CD4-positive, alpha-beta T cell (primary cell): Measurements from ENCODE around the gene ZNF132. TPM values are rescaled to one million over a fixed set of nuclear protein-coding genes. Genes with fewer than 3 reads are reported as not detected.
A peak's percentile ranks its signal among the peaks of the same experiment; 100 is the strongest.

Experiments used
- ATAC-seq: fragments of 200-7000 bp; cut with Tn5 transposase; one replicate; pipeline ENCODE4 v1.10.0; 2022; ENCODE audit warnings: mild to moderate bottlenecking; ENCODE audit not compliant: poor library complexity
- CTCF ChIA-PET: fragments of 350-600 bp; sonication (Branson Sonifier 250); formaldehyde crosslinking; loops from one replicate; lab custom pipeline; 2021; ENCODE audit warnings: antibody characterized with exemption, inconsistent platforms; lab: Charles Lee
- POLR2A ChIA-PET: fragments of 350-600 bp; sonication (Branson Sonifier 250); formaldehyde crosslinking; loops from one replicate; lab custom pipeline; 2021; ENCODE audit warnings: antibody characterized with exemption, inconsistent platforms; lab: Charles Lee
- DNase-seq, 14 experiments: peaks; one replicate each; pipeline ENCODE4 v3.0.0-alpha.2; 2013 to 2020; ENCODE audit warnings: mixed read lengths in 2 of 14
- H3K27ac ChIP-seq, 2 donors: one replicate each; pipeline versions ENCODE4 v1.5.1 to v1.7.0; 2013; ENCODE audit warnings: low read length in 2 of 2, low read depth in 1 of 2, mild to moderate bottlenecking in 1 of 2
- H3K27me3 ChIP-seq, 2 experiments: 1 replicate in 1 of 2; 2 replicates in 1 of 2; pipeline versions ENCODE4 v1.6.1 to v1.7.0; 2013; ENCODE audit warnings: low read length in 2 of 2, control low read depth in 1 of 2, mild to moderate bottlenecking in 1 of 2, moderate library complexity in 1 of 2; ENCODE audit not compliant: insufficient read depth in 2 of 2, control insufficient read depth in 1 of 2
- H3K36me3 ChIP-seq: one replicate; pipeline ENCODE4 v1.6.1; 2013; ENCODE audit warnings: low read length, control low read depth; ENCODE audit not compliant: insufficient read depth
- H3K4me1 ChIP-seq: one replicate; pipeline ENCODE4 v1.6.1; 2013; ENCODE audit warnings: low read length, control low read depth; ENCODE audit not compliant: insufficient read depth
- H3K4me3 ChIP-seq: one replicate; pipeline ENCODE4 v1.5.1; 2013; ENCODE audit warnings: mild to moderate bottlenecking, low read length, moderate library complexity
- H3K9me3 ChIP-seq, 2 experiments: 1 replicate in 1 of 2; 2 replicates in 1 of 2; pipeline versions ENCODE4 v1.6.1 to v1.7.0; 2013; ENCODE audit warnings: low read length in 2 of 2, mild to moderate bottlenecking in 2 of 2, control low read depth in 1 of 2, moderate library complexity in 1 of 2; ENCODE audit not compliant: control insufficient read depth in 1 of 2, insufficient read depth in 1 of 2
- H3K27ac Mint-ChIP-seq: one replicate; pipeline ENCODE4 v1.8.0; 2020; ENCODE audit warnings: mixed read lengths
- H3K27me3 Mint-ChIP-seq: one replicate; pipeline ENCODE4 v1.8.0; 2021; ENCODE audit warnings: mixed read lengths
- H3K36me3 Mint-ChIP-seq: one replicate; pipeline ENCODE4 v1.8.0; 2021; ENCODE audit warnings: low read depth, mixed read lengths
- H3K4me1 Mint-ChIP-seq: one replicate; pipeline ENCODE4 v1.8.0; 2021; ENCODE audit warnings: low read depth, mixed read lengths
- H3K4me3 Mint-ChIP-seq: one replicate; pipeline ENCODE4 v1.8.0; 2020; ENCODE audit warnings: mild to moderate bottlenecking, mixed read lengths
- H3K9me3 Mint-ChIP-seq: one replicate; pipeline ENCODE4 v1.8.0; 2020; ENCODE audit warnings: mixed read lengths
- CTCF ChIP-seq: fragments of 200-600 bp; IDR thresholded peaks from one replicate; pipeline ENCODE4 v1.8.0; 2022; ENCODE audit warnings: antibody characterized with exemption, mild to moderate bottlenecking
- intact Hi-C, 2 experiments: fragments of 100-400 bp; cut with DNase I in 1 of 2; cut with micrococcal nuclease in 1 of 2; formaldehyde crosslinking; loops; one replicate each; pipeline versions ENCODE4 v1.15.1 to v1.9.0; 2023 to 2025; cut with DNase I, micrococcal nuclease
- total RNA-seq, 174 experiments: library from RNA in 2 of 174; stranded (reverse) in 2 of 174; gene quantifications; one replicate each; pipeline ENCODE4 v1.2.3 and lab custom pipeline; 2021 to 2026

Gene ZNF132
- total RNA-seq, 2 experiments from 2014 or later: 1.0 to 1.4 TPM

GRCh38 chr19:58386576-58387337, 53.2 kb downstream of the ZNF132 start, which contains the start of gene RPS5:
Gene RPS5 (plus strand): TSS chr19:58387269. CDS start chr19:58388138, 869 bp downstream.
- POLR2A ChIA-PET: interaction anchor here (1.1 to 2.3 kb wide), 5 partner anchors 21 to 203 kb away, joined by 3 to 7 read pairs (median 3); partner anchors contain the start of genes ZNF132, ZNF274, ZNF497 and ZNF584
- no peaks in the 10 kb centered on the region for H3K9me3 Mint-ChIP-seq

GRCh38 chr19:58385891-58386575, 53.9 kb downstream of the ZNF132 start:
- no peak for ATAC-seq
- peak overlapping the region; percentile 99 for H3K4me3 Mint-ChIP-seq
- H3K9me3 Mint-ChIP-seq: no peaks in the 10 kb centered on the region
- TF ChIP-seq CTCF: no peak
- H3K36me3 Mint-ChIP-seq: peaks cover 43% of the 10 kb centered on the region
- H3K27me3 ChIP-seq: no peaks in the 10 kb centered on the region
- H3K27ac ChIP-seq: peak overlapping the region; percentile 93 to 97
- ChIA-PET CTCF (no interaction called here), POLR2A (interaction anchor here (1.4 to 2.3 kb wide), 3 partner anchors 22 to 54 kb away, joined by 3 to 7 read pairs (median 7); partner anchors contain the start of genes ZNF132, ZNF497 and ZNF584)
- H3K4me3 ChIP-seq: peak overlapping the region; percentile 79
- H3K27me3 Mint-ChIP-seq: no peaks in the 10 kb centered on the region
- peaks cover 22% of the 10 kb centered on the region for H3K36me3 ChIP-seq
- peak in 3 of 14 experiments; percentile 15 to 55 (median 46) for DNase-seq
- H3K4me1 Mint-ChIP-seq: peaks cover 52% of the 10 kb centered on the region
- H3K27ac Mint-ChIP-seq: peak overlapping the region; percentile 98
- intact Hi-C loops: loop anchor here (2.0 to 5.0 kb wide), 3 partner anchors 55 to 204 kb away; partner anchors contain the start of genes ZNF132 (in 1 of the 2), ZNF274 (in 1 of the 2) and ZNF324 (in 1 of the 2)
- peaks cover 59% of the 10 kb centered on the region for H3K4me1 ChIP-seq
- H3K9me3 ChIP-seq: no peaks in the 10 kb centered on the region

More at GRCh38 chr19:58386576-58387337, 53.2 kb downstream of the ZNF132 start, which contains the start of gene RPS5:
- Mint-ChIP-seq H3K27me3 (no peaks in the 10 kb centered on the region), H3K4me1 (peaks cover 47% of the 10 kb centered on the region), H3K27ac (peak within 1 kb of the TSS; percentile 98), H3K4me3 (peak within 1 kb of the TSS; percentile 99), H3K36me3 (peaks cover 44% of the 10 kb centered on the region)
- intact Hi-C loops: loop anchor here (1.0 to 5.0 kb wide), 7 partner anchors 15 to 204 kb away; partner anchors contain the start of genes ZNF132 (in 2 of the 2), ERVK3-1 (in 1 of the 2), ZNF274 (in 1 of the 2) and ZNF324 (in 1 of the 2)
- Histone ChIP-seq H3K9me3 (no peaks in the 10 kb centered on the region), H3K36me3 (peaks cover 27% of the 10 kb centered on the region), H3K27ac (peak within 1 kb of the TSS; percentile 93 to 97), H3K27me3 (no peaks in the 10 kb centered on the region), H3K4me3 (peak within 1 kb of the TSS; percentile 79), H3K4me1 (peaks cover 53% of the 10 kb centered on the region)
- DNase-seq (peak; percentile 90 to 100 (median 95)), ATAC-seq (peak; percentile 90)
- no peak for TF ChIP-seq CTCF
- CTCF ChIA-PET: no interaction called here

- intact Hi-C loops: loop anchor here (5.0 kb wide), 2 partner anchors 82 to 203 kb away; partner anchors contain the start of genes ZNF274 (in 1 of the 2) and ZNF324 (in 1 of the 2)
- CTCF ChIA-PET: no interaction called here
- peak in 1 of 14 experiments; percentile 18 for DNase-seq
- H3K27ac Mint-ChIP-seq: peak overlapping the region; percentile 98
- Histone ChIP-seq H3K27ac (peak overlapping the region; percentile 93 to 97), H3K27me3 (no peaks in the 10 kb centered on the region), H3K36me3 (peaks cover 17% of the 10 kb centered on the region), H3K9me3 (no peaks in the 10 kb centered on the region), H3K4me3 (peak overlapping the region; percentile 79), H3K4me1 (peaks cover 58% of the 10 kb centered on the region)
- no peaks in the 10 kb centered on the region for H3K27me3 Mint-ChIP-seq
- H3K4me1 Mint-ChIP-seq: peaks cover 50% of the 10 kb centered on the region
- H3K36me3 Mint-ChIP-seq: peaks cover 39% of the 10 kb centered on the region
- POLR2A ChIA-PET: interaction anchor here (2.3 kb wide), 1 partner anchor 23 kb away, joined by 7 read pairs; the partner anchor contains the start of gene ZNF584
- H3K9me3 Mint-ChIP-seq: no peaks in the 10 kb centered on the region
- TF ChIP-seq CTCF: no peak
- H3K4me3 Mint-ChIP-seq: peak overlapping the region; percentile 99
- ATAC-seq: no peak
These were observed 54.6 kb downstream of the ZNF132 start for GRCh38 chr19:58385313-58385890.
